Nephron (organoid): ENCODE measurements around the gene PLEKHA1.
A peak's percentile ranks its signal among the peaks of the same experiment; 100 is the strongest.

Experiments used
- H3K27ac Mint-ChIP-seq, 3 experiments: 2 replicates each; pipeline ENCODE4 v1.8.0; 2020; ENCODE audit warnings: mixed read lengths in 3 of 3, mild to moderate bottlenecking in 2 of 3, moderate library complexity in 1 of 3
- H3K27me3 Mint-ChIP-seq: 2 replicates; pipeline ENCODE4 v1.8.0; 2021; ENCODE audit warnings: low read depth, mild to moderate bottlenecking, moderate library complexity, mixed read lengths
- H3K36me3 Mint-ChIP-seq: 2 replicates; pipeline ENCODE4 v1.8.0; 2020; ENCODE audit warnings: low read depth, mixed read lengths
- H3K4me1 Mint-ChIP-seq: 2 replicates; pipeline ENCODE4 v1.8.0; 2020; ENCODE audit warnings: mixed read lengths
- H3K4me3 Mint-ChIP-seq, 3 experiments: 2 replicates each; pipeline ENCODE4 v1.8.0; 2020; ENCODE audit warnings: mild to moderate bottlenecking in 3 of 3, mixed read lengths in 3 of 3, moderate library complexity in 2 of 3
- H3K9me3 Mint-ChIP-seq: 2 replicates; pipeline ENCODE4 v1.8.0; 2020; ENCODE audit warnings: mixed read lengths
- CTCF ChIP-seq, 3 experiments: fragments of 200-600 bp; sonication (generic); IDR thresholded peaks; one replicate each; pipeline ENCODE4 v1.5.0; 2021; ENCODE audit warnings: antibody characterized with exemption in 3 of 3; ENCODE audit not compliant: unreplicated experiment in 3 of 3

Gene PLEKHA1

DNA sequence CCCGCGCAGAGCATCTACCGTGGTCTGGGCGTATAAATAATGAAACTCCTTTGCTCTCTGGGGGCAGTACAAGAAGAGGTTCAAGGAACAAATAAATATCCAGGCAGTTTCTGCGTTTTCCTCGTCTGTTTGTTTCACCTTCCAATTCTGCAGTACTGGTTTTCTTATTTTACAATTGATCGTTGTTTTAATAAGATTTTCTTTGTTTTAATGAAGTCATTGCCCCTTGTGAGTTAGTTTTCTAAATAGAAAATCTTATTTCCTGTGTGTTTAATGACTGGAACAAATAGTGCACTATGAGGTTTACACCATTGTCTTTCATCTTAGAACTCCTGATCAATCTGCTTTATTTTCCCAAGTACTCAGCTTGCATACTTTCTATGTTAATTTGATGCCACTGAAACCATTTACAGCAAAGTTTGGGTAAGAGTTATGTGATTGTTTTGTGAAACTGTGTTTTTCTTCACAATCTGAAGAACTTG is 1.2 kb downstream of the PLEKHA1 start:
- H3K27me3 Mint-ChIP-seq, result peaks cover 1% of the 10 kb centered on the region
- peaks cover 19% of the 10 kb centered on the region for H3K36me3 Mint-ChIP-seq
- no peak for TF ChIP-seq CTCF (IDR thresholded peaks at IDR 0.05; ENCODE audit: unreplicated experiment in 3 of 3)
- peak overlapping the region; percentile 95 to 98 (median 96) for H3K4me3 Mint-ChIP-seq
- H3K27ac Mint-ChIP-seq, result peak overlapping the region; percentile 91 to 98 (median 94)
- H3K4me1 Mint-ChIP-seq, result peaks cover 28% of the 10 kb centered on the region
- no peaks in the 10 kb centered on the region for H3K9me3 Mint-ChIP-seq

- TF ChIP-seq CTCF (IDR thresholded peaks at IDR 0.05; ENCODE audit: unreplicated experiment in 3 of 3), result no peak
- H3K9me3 Mint-ChIP-seq, result no peaks in the 10 kb centered on the region
- H3K27ac Mint-ChIP-seq, result peak overlapping the region; percentile 61 to 91 (median 74)
- H3K27me3 Mint-ChIP-seq, result no peaks in the 10 kb centered on the region
- H3K36me3 Mint-ChIP-seq, result peaks cover 23% of the 10 kb centered on the region
- H3K4me3 Mint-ChIP-seq, result peak overlapping the region; percentile 95 to 98 (median 96)
- peaks cover 28% of the 10 kb centered on the region for H3K4me1 Mint-ChIP-seq
Measured at GRCh38 chr10:122376364-122376961, 2.0 kb downstream of the PLEKHA1 start.

- Mint-ChIP-seq H3K27me3 (no peaks in the 10 kb centered on the region), H3K27ac (peak overlapping the region in 2 of 3 experiments; percentile 45 to 64), H3K36me3 (peaks cover 28% of the 10 kb centered on the region), H3K4me3 (peak overlapping the region in 1 of 3 experiments; percentile 67), H3K4me1 (peaks cover 15% of the 10 kb centered on the region), H3K9me3 (no peaks in the 10 kb centered on the region)
- no peak for TF ChIP-seq CTCF (IDR thresholded peaks at IDR 0.05; ENCODE audit: unreplicated experiment in 3 of 3)
Measured at GRCh38 chr10:122379041-122379440, 4.5 kb downstream of the PLEKHA1 start.

- no peak for TF ChIP-seq CTCF (IDR thresholded peaks at IDR 0.05; ENCODE audit: unreplicated experiment in 3 of 3)
- H3K4me3 Mint-ChIP-seq, result peak overlapping the region in 2 of 3 experiments; percentile 23 to 67
- H3K27ac Mint-ChIP-seq, result peak overlapping the region in 1 of 3 experiments; percentile 64
- H3K9me3 Mint-ChIP-seq, result no peaks in the 10 kb centered on the region
- H3K36me3 Mint-ChIP-seq, result peaks cover 28% of the 10 kb centered on the region
- peaks cover 14% of the 10 kb centered on the region for H3K4me1 Mint-ChIP-seq
- no peaks in the 10 kb centered on the region for H3K27me3 Mint-ChIP-seq
Measured at GRCh38 chr10:122379537-122379936, 5.0 kb downstream of the PLEKHA1 start.

DNA sequence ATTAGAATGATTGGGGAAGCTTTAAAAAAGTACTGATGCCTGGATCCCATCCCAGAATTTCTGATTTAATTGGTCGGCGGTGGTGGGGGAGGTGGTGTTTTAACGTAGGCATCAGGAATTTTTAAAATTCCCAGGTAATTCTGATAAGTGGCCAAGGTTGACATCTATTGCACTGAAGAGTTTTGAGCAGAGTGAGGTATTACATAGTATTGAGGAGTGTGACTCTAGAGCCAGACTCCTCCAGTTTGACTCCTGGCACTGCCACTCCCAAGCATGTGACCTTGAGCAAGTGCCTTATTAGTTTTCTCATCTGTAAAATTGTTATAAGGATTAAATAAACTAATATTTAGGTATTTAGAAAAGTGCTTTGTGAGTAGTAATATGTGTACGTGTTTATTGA is 6.2 kb downstream of the PLEKHA1 start:
- H3K36me3 Mint-ChIP-seq, result peaks cover 28% of the 10 kb centered on the region
- no peaks in the 10 kb centered on the region for H3K27me3 Mint-ChIP-seq
- peaks cover 9% of the 10 kb centered on the region for H3K4me1 Mint-ChIP-seq
- H3K27ac Mint-ChIP-seq, result peak overlapping the region; percentile 25 to 72 (median 42)
- H3K9me3 Mint-ChIP-seq, result no peaks in the 10 kb centered on the region
- no peak overlapping the region for H3K4me3 Mint-ChIP-seq
- TF ChIP-seq CTCF (IDR thresholded peaks at IDR 0.05; ENCODE audit: unreplicated experiment in 3 of 3), result no peak

- Mint-ChIP-seq H3K9me3 (peaks cover 4% of the 10 kb centered on the region), H3K4me1 (peaks cover 1% of the 10 kb centered on the region), H3K27ac (no peak overlapping the region), H3K27me3 (no peaks in the 10 kb centered on the region), H3K36me3 (peaks cover 28% of the 10 kb centered on the region), H3K4me3 (no peak overlapping the region)
- TF ChIP-seq CTCF (IDR thresholded peaks at IDR 0.05; ENCODE audit: unreplicated experiment in 3 of 3), result no peak
Measured at GRCh38 chr10:122381680-122382079, 7.2 kb downstream of the PLEKHA1 start.
